GM18502 (cell line): ENCODE data around the gene CHKA.
"Not testable (repeated sequence)": the region's sequence is repeated elsewhere in the genome, so short reads cannot be mapped to it uniquely, and the experiment has no call there.

Experiments used
- ATAC-seq: cut with Tn5 transposase; IDR thresholded peaks from one replicate; pipeline ENCODE4 v1.9.1; 2021; ENCODE audit warnings: mild to moderate bottlenecking; ENCODE audit not compliant: unreplicated experiment, poor library complexity

The CHKA gene

GRCh38 chr11:68117853-68118470 is 3.2 kb downstream of the CHKA start:
- no peak for ATAC-seq

- no peak for ATAC-seq
These were observed 4.2 kb downstream of the CHKA start for GRCh38 chr11:68116974-68117373.

GRCh38 chr11:68116126-68116525 is 5.1 kb downstream of the CHKA start:
- ATAC-seq = no peak

GRCh38 chr11:68115285-68115684 is 5.9 kb downstream of the CHKA start:
- ATAC-seq = no peak

GRCh38 chr11:68113986-68114385 is 7.2 kb downstream of the CHKA start:
- ATAC-seq = no peak

- no peak for ATAC-seq
These were observed 13.5 kb downstream of the CHKA start for GRCh38 chr11:68107689-68108088.

- no peak for ATAC-seq
These were observed 14.8 kb downstream of the CHKA start for GRCh38 chr11:68106165-68106940.

- ATAC-seq = no peak
These were observed 21.4 kb downstream of the CHKA start for GRCh38 chr11:68099474-68100405.

GRCh38 chr11:68099057-68099456 is 22.1 kb downstream of the CHKA start:
- no peak for ATAC-seq

- ATAC-seq = no peak
These were observed 24.2 kb downstream of the CHKA start for GRCh38 chr11:68096962-68097361.

- no peak for ATAC-seq
These were observed 27.6 kb downstream of the CHKA start for GRCh38 chr11:68093565-68093964.

- not testable (repeated sequence) for ATAC-seq
These were observed 28.2 kb downstream of the CHKA start for GRCh38 chr11:68092946-68093345.

- no peak for ATAC-seq
These were observed 28.8 kb downstream of the CHKA start for GRCh38 chr11:68092411-68092810.

- ATAC-seq = no peak
These were observed 30.5 kb downstream of the CHKA start for GRCh38 chr11:68090706-68091105.

- ATAC-seq = no peak
These were observed 30.9 kb downstream of the CHKA start for GRCh38 chr11:68090287-68090686.

- ATAC-seq = no peak
These were observed 31.5 kb downstream of the CHKA start for GRCh38 chr11:68089679-68090078.

GRCh38 chr11:68083517-68083916 is 37.7 kb downstream of the CHKA start:
- ATAC-seq = no peak

- no peak for ATAC-seq
These were observed 38.7 kb downstream of the CHKA start for GRCh38 chr11:68082481-68082880.

GRCh38 chr11:68081691-68082090 is 39.5 kb downstream of the CHKA start:
- ATAC-seq = no peak

GRCh38 chr11:68080860-68081259 is 40.3 kb downstream of the CHKA start:
- ATAC-seq = no peak
